Transverse colon (tissue), 4 donors: ENCODE measurements around the gene PRSS48.

Experiments used
- EP300 ChIP-seq: sonication (generic); formaldehyde crosslinking; IDR thresholded peaks from one replicate; pipeline ENCODE4 v1.6.1; 2017; ENCODE audit warnings: antibody characterized with exemption, low read depth
- POLR2A ChIP-seq: fragments of 450-650 bp; IDR thresholded peaks from one replicate; pipeline ENCODE4 v1.6.1; 2016; ENCODE audit warnings: antibody characterized with exemption, mild to moderate bottlenecking, moderate library complexity
- POLR2AphosphoS5 ChIP-seq, 3 donors: sonication (generic); formaldehyde crosslinking; IDR thresholded peaks; one replicate each; pipeline ENCODE4 v1.6.1; 2016; ENCODE audit warnings: antibody characterized with exemption in 3 of 3
- TF ChIP-seq, protein P1 (sequence below), 5 experiments: fragments of 200-600 bp in 3 of 5; fragments of 450-650 bp in 2 of 5; sonication (generic) in 3 of 5; IDR thresholded peaks; 1 replicate in 2 of 5; 2 replicates in 3 of 5; pipeline ENCODE4 v1.5.1; 2016 to 2017; ENCODE audit warnings: antibody characterized with exemption in 5 of 5, inconsistent platforms in 3 of 5, mild to moderate bottlenecking in 2 of 5, moderate library complexity in 1 of 5

DNA sequence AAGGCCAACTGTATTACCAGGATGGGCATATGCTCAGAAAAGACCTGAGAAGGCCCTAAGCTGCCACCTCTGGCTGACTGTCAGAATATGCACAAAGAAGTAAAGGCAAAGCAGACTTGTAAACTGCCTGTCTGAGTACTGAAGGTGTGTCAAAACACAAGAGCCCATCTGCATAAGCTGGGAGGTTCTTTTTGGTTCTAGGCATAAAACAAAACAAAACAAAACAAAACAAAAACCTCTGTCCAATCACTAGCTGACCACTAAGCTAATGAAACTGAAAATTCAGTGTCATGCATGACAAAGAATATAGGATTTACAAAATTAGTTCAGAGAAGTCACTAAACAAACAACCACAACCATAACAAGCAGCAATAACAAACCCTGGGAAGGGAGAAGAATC is 27.8 kb downstream of the PRSS48 start:
- TF ChIP-seq, protein P1, sequence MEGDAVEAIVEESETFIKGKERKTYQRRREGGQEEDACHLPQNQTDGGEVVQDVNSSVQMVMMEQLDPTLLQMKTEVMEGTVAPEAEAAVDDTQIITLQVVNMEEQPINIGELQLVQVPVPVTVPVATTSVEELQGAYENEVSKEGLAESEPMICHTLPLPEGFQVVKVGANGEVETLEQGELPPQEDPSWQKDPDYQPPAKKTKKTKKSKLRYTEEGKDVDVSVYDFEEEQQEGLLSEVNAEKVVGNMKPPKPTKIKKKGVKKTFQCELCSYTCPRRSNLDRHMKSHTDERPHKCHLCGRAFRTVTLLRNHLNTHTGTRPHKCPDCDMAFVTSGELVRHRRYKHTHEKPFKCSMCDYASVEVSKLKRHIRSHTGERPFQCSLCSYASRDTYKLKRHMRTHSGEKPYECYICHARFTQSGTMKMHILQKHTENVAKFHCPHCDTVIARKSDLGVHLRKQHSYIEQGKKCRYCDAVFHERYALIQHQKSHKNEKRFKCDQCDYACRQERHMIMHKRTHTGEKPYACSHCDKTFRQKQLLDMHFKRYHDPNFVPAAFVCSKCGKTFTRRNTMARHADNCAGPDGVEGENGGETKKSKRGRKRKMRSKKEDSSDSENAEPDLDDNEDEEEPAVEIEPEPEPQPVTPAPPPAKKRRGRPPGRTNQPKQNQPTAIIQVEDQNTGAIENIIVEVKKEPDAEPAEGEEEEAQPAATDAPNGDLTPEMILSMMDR (IDR thresholded peaks at IDR 0.05): no peak
- no peak for TF ChIP-seq POLR2A
- no peak for TF ChIP-seq EP300
- TF ChIP-seq POLR2AphosphoS5 (IDR thresholded peaks at IDR 0.05): no peak
